GM12873 (cell line): ENCODE data around the gene NDP.

ENCODE experiments used
- CTCF ChIP-seq: IDR thresholded peaks from 2 replicates; pipeline ENCODE4 v1.5.1; 2012; ENCODE audit warnings: low read depth, mild to moderate bottlenecking, moderate library complexity, low read length, control low read depth; ENCODE audit not compliant: insufficient read depth; ENCODE audit errors: missing control alignments

The NDP gene

GRCh38 chrX:44011506-44011905, 38.3 kb upstream of the NDP start:
- TF ChIP-seq CTCF = no peak

- TF ChIP-seq CTCF = no peak
Observed at GRCh38 chrX:44010626-44011025, 37.4 kb upstream of the NDP start.

- no peak for TF ChIP-seq CTCF
Observed at GRCh38 chrX:44006081-44006480, 32.9 kb upstream of the NDP start.

- no peak for TF ChIP-seq CTCF
Observed at GRCh38 chrX:44003975-44004374, 30.8 kb upstream of the NDP start.

GRCh38 chrX:44002567-44002966, 29.4 kb upstream of the NDP start:
- TF ChIP-seq CTCF = no peak

GRCh38 chrX:43998374-43998773, 25.2 kb upstream of the NDP start:
- no peak for TF ChIP-seq CTCF

GRCh38 chrX:43996491-43996890, 23.3 kb upstream of the NDP start:
- TF ChIP-seq CTCF = no peak
